ENCODE data around the gene PTPRG. TPM values are rescaled to one million over a fixed set of nuclear protein-coding genes. Genes with fewer than 3 reads are reported as not detected.

PTPRG gene
- total and polyA plus RNA-seq, 2 of the 13 experiments (the other 11 are each of a cell fraction or from before 2014, with no cell fraction given), result 8.0 to 25.3 TPM

DNA sequence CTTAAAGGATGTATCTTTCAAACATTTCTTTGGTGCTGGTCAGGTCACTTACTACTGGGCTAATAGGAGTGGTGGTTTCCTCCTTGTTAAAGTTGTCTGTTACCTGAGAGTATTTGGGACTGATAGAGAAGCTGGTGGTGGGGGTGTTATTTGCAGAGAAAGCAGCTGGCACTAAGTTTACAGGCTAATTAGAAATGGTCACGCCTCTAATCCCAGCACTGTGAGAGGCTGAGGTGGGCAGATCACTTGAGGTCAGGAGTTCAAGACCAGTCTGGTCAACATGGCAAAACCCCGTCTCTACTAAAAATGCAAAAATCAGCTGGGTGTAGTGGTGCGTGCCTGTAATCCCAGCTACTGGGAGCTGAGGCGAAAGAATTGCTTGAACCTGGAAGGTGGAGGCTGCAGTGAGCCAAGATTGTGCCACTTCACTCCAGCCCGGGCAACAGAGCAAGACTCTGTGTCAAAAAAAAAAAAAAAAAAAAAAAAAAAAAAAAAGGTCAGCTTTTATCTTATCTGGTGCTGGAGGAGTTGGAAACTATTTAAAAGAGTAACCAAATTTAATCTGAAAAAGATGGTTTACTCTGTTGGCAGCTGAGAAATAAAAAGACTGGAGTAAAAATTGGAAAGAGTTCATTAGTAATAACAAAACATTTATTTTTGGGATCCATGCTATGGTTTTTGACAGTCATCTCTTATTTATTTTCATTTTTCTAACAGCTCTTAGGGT, 332.6 kb downstream of the PTPRG start:
- H3K4me2 ChIP-seq (ENCODE audit: low read depth, low read length), result no peak overlapping the region
- CTCF ChIA-PET (ENCODE audit: low intra/inter-chr PET ratio, low total read pairs), result no interaction called here
- no peak overlapping the region for H3K9ac ChIP-seq (ENCODE audit: insufficient read depth, low read depth, low read length)
- no TSS peak for BruUV-seq (replicated peaks)
- no peak overlapping the region for H3K4me3 ChIP-seq (replicated peaks in 1 of 3; ENCODE audit: insufficient read depth in 1 of 3, low read depth in 2 of 3, low read length in 3 of 3)
- no peaks in the 10 kb centered on the region for H3K79me2 ChIP-seq (ENCODE audit: insufficient read depth, low read length)
- WGBS (ENCODE audit: low lambda C conversion rate), result 96% methylated on average over 5 of the region's 5 CpGs
- intact Hi-C loops (cut with micrococcal nuclease; ENCODE audit: unreplicated experiment), result no loop called here
- no peaks in the 10 kb centered on the region for H3K27me3 ChIP-seq (ENCODE audit: control insufficient read depth in 1 of 2, insufficient read depth in 2 of 2, low read length in 2 of 2)
- H3K27ac ChIP-seq (ENCODE audit: extremely low read length, insufficient read depth, low read length), result no peak overlapping the region
- H4K20me1 ChIP-seq (ENCODE audit: insufficient read depth, low read length), result no peaks in the 10 kb centered on the region
- ATAC-seq, result no peak
- H3K4me1 ChIP-seq (ENCODE audit: insufficient read depth, low read length), result peaks cover 6% of the 10 kb centered on the region; the same call in 1 of the 2 replicates
- no peaks in the 10 kb centered on the region for H3K9me3 ChIP-seq (ENCODE audit: low read length)
- no peak for FAIRE-seq
- in situ Hi-C loops (cut with HindIII; ENCODE audit: extremely low pct_ligation_motif_present, low pct_unique_long_range_greater_than_20kb), result no loop called here
- no peak overlapping the region for H2AFZ ChIP-seq (ENCODE audit: low read length)
- POLR2A ChIA-PET, result no interaction called here
- DNase-seq (ENCODE audit: low spot score), result no peak
- no peaks in the 10 kb centered on the region for H3K36me3 ChIP-seq (replicated peaks in 1 of 2; ENCODE audit: control insufficient read depth in 1 of 2, insufficient read depth in 2 of 2, low read length in 2 of 2)
- TF ChIP-seq XBP1 (CRISPR knock-in tag; IDR thresholded peaks at IDR 0.05), result no peak
- no peak for TF ChIP-seq RAD21 (CRISPR knock-in tag; IDR thresholded peaks at IDR 0.05)
- TF ChIP-seq TBX3 (IDR thresholded peaks at IDR 0.05; ENCODE audit: borderline replicate concordance), result no peak
- TF ChIP-seq HIVEP1 (CRISPR knock-in tag; IDR thresholded peaks at IDR 0.05), result no peak
- TF ChIP-seq, protein P1, sequence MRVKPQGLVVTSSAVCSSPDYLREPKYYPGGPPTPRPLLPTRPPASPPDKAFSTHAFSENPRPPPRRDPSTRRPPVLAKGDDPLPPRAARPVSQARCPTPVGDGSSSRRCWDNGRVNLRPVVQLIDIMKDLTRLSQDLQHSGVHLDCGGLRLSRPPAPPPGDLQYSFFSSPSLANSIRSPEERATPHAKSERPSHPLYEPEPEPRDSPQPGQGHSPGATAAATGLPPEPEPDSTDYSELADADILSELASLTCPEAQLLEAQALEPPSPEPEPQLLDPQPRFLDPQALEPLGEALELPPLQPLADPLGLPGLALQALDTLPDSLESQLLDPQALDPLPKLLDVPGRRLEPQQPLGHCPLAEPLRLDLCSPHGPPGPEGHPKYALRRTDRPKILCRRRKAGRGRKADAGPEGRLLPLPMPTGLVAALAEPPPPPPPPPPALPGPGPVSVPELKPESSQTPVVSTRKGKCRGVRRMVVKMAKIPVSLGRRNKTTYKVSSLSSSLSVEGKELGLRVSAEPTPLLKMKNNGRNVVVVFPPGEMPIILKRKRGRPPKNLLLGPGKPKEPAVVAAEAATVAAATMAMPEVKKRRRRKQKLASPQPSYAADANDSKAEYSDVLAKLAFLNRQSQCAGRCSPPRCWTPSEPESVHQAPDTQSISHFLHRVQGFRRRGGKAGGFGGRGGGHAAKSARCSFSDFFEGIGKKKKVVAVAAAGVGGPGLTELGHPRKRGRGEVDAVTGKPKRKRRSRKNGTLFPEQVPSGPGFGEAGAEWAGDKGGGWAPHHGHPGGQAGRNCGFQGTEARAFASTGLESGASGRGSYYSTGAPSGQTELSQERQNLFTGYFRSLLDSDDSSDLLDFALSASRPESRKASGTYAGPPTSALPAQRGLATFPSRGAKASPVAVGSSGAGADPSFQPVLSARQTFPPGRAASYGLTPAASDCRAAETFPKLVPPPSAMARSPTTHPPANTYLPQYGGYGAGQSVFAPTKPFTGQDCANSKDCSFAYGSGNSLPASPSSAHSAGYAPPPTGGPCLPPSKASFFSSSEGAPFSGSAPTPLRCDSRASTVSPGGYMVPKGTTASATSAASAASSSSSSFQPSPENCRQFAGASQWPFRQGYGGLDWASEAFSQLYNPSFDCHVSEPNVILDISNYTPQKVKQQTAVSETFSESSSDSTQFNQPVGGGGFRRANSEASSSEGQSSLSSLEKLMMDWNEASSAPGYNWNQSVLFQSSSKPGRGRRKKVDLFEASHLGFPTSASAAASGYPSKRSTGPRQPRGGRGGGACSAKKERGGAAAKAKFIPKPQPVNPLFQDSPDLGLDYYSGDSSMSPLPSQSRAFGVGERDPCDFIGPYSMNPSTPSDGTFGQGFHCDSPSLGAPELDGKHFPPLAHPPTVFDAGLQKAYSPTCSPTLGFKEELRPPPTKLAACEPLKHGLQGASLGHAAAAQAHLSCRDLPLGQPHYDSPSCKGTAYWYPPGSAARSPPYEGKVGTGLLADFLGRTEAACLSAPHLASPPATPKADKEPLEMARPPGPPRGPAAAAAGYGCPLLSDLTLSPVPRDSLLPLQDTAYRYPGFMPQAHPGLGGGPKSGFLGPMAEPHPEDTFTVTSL (CRISPR knock-in tag; IDR thresholded peaks at IDR 0.05; ENCODE audit: borderline replicate concordance), result no peak
- no peak for TF ChIP-seq ZNF746 (CRISPR knock-in tag; IDR thresholded peaks at IDR 0.05)
- TF ChIP-seq KDM5A (IDR thresholded peaks at IDR 0.05; ENCODE audit: borderline replicate concordance, low read length), result no peak
- TF ChIP-seq, protein P2, sequence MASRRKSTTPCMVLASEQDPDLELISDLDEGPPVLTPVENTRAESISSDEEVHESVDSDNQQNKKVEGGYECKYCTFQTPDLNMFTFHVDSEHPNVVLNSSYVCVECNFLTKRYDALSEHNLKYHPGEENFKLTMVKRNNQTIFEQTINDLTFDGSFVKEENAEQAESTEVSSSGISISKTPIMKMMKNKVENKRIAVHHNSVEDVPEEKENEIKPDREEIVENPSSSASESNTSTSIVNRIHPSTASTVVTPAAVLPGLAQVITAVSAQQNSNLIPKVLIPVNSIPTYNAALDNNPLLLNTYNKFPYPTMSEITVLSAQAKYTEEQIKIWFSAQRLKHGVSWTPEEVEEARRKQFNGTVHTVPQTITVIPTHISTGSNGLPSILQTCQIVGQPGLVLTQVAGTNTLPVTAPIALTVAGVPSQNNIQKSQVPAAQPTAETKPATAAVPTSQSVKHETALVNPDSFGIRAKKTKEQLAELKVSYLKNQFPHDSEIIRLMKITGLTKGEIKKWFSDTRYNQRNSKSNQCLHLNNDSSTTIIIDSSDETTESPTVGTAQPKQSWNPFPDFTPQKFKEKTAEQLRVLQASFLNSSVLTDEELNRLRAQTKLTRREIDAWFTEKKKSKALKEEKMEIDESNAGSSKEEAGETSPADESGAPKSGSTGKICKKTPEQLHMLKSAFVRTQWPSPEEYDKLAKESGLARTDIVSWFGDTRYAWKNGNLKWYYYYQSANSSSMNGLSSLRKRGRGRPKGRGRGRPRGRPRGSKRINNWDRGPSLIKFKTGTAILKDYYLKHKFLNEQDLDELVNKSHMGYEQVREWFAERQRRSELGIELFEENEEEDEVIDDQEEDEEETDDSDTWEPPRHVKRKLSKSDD (CRISPR knock-in tag; IDR thresholded peaks at IDR 0.05; ENCODE audit: low read depth), result no peak
- no peak for TF ChIP-seq ZNF12 (CRISPR knock-in tag; IDR thresholded peaks at IDR 0.05)
- no peak for TF ChIP-seq CHD4 (IDR thresholded peaks at IDR 0.05; ENCODE audit: borderline replicate concordance, low read length)
- TF ChIP-seq, protein P3, sequence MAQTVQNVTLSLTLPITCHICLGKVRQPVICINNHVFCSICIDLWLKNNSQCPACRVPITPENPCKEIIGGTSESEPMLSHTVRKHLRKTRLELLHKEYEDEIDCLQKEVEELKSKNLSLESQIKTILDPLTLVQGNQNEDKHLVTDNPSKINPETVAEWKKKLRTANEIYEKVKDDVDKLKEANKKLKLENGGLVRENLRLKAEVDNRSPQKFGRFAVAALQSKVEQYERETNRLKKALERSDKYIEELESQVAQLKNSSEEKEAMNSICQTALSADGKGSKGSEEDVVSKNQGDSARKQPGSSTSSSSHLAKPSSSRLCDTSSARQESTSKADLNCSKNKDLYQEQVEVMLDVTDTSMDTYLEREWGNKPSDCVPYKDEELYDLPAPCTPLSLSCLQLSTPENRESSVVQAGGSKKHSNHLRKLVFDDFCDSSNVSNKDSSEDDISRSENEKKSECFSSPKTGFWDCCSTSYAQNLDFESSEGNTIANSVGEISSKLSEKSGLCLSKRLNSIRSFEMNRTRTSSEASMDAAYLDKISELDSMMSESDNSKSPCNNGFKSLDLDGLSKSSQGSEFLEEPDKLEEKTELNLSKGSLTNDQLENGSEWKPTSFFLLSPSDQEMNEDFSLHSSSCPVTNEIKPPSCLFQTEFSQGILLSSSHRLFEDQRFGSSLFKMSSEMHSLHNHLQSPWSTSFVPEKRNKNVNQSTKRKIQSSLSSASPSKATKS (CRISPR knock-in tag; IDR thresholded peaks at IDR 0.05), result no peak
- TF ChIP-seq, protein P4, sequence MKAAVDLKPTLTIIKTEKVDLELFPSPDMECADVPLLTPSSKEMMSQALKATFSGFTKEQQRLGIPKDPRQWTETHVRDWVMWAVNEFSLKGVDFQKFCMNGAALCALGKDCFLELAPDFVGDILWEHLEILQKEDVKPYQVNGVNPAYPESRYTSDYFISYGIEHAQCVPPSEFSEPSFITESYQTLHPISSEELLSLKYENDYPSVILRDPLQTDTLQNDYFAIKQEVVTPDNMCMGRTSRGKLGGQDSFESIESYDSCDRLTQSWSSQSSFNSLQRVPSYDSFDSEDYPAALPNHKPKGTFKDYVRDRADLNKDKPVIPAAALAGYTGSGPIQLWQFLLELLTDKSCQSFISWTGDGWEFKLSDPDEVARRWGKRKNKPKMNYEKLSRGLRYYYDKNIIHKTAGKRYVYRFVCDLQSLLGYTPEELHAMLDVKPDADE (CRISPR knock-in tag; IDR thresholded peaks at IDR 0.05), result no peak

Measured in HepG2 (cell line).